CD14-positive monocyte (primary cell): Measurements from ENCODE around the gene RC3H1. TPM values are rescaled to one million over a fixed set of nuclear protein-coding genes. Genes with fewer than 3 reads are reported as not detected.

ENCODE experiments used
- DNase-seq, 3 donors: peaks; one replicate each; pipeline ENCODE4 v3.0.0-alpha.2; 2011 to 2022
- H2AFZ ChIP-seq: 2 replicates; pipeline ENCODE4 v1.6.0; 2012; ENCODE audit warnings: mild to moderate bottlenecking, low read depth, low read length, inconsistent platforms; ENCODE audit not compliant: insufficient read depth, poor library complexity, severe bottlenecking
- H3K27ac ChIP-seq, 2 donors: 1 replicate in 1 of 2; 2 replicates in 1 of 2; pipeline ENCODE4 v1.5.1; 2012 to 2013; ENCODE audit warnings: low read length in 2 of 2, control low read depth in 1 of 2, inconsistent platforms in 1 of 2, low read depth in 1 of 2, mild to moderate bottlenecking in 1 of 2
- H3K27me3 ChIP-seq, 2 donors: one replicate each; pipeline versions ENCODE4 v1.6.0 to v1.6.1; 2011 to 2013; ENCODE audit warnings: low read length in 2 of 2; ENCODE audit not compliant: control insufficient read depth in 2 of 2, insufficient read depth in 2 of 2
- H3K36me3 ChIP-seq, 2 donors: replicated peaks in 1 of 2; 1 replicate in 1 of 2; 2 replicates in 1 of 2; pipeline versions ENCODE4 v1.5.1 to v1.6.1; 2012 to 2013; ENCODE audit warnings: low read length in 2 of 2, control low read depth in 1 of 2, inconsistent platforms in 1 of 2, mild to moderate bottlenecking in 1 of 2; ENCODE audit not compliant: insufficient read depth in 2 of 2, control insufficient read depth in 1 of 2
- H3K4me1 ChIP-seq, 2 donors: 1 replicate in 1 of 2; 2 replicates in 1 of 2; pipeline versions ENCODE4 v1.5.1 to v1.6.1; 2012 to 2013; ENCODE audit warnings: low read length in 2 of 2, control low read depth in 1 of 2, inconsistent platforms in 1 of 2, mild to moderate bottlenecking in 1 of 2, moderate library complexity in 1 of 2; ENCODE audit not compliant: insufficient read depth in 2 of 2, control insufficient read depth in 1 of 2
- H3K4me2 ChIP-seq: replicated peaks from 2 replicates; pipeline ENCODE3; 2012; ENCODE audit warnings: low read length, moderate library complexity, mild to moderate bottlenecking; ENCODE audit not compliant: poor library complexity, severe bottlenecking; ENCODE audit errors: extremely low read depth
- H3K4me3 ChIP-seq, 3 experiments: fragments of 200-600 bp in 1 of 3; sonication (generic) in 1 of 3; replicated peaks in 1 of 3; 1 replicate in 2 of 3; 2 replicates in 1 of 3; pipeline ENCODE4 v1.5.1; 2011 to 2013; ENCODE audit warnings: low read length in 3 of 3, mild to moderate bottlenecking in 3 of 3, control low read depth in 2 of 3, low read depth in 2 of 3, inconsistent platforms in 1 of 3, moderate library complexity in 1 of 3
- H3K79me2 ChIP-seq: 2 replicates; pipeline ENCODE4 v1.6.0; 2012; ENCODE audit warnings: mild to moderate bottlenecking, control low read depth, inconsistent platforms, low read length, moderate library complexity; ENCODE audit not compliant: insufficient read depth
- H3K9ac ChIP-seq: 2 replicates; pipeline ENCODE4 v1.6.0; 2017; ENCODE audit warnings: low read length, mild to moderate bottlenecking; ENCODE audit not compliant: insufficient read depth, poor library complexity, severe bottlenecking
- H3K9me3 ChIP-seq, 2 donors: replicated peaks in 1 of 2; 1 replicate in 1 of 2; 2 replicates in 1 of 2; pipeline versions ENCODE4 v1.5.1 to v1.6.1; 2012 to 2013; ENCODE audit warnings: low read length in 2 of 2, control low read depth in 1 of 2; ENCODE audit not compliant: control insufficient read depth in 1 of 2, insufficient read depth in 1 of 2
- H4K20me1 ChIP-seq: 2 replicates; pipeline ENCODE4 v1.6.0; 2012; ENCODE audit warnings: mild to moderate bottlenecking, low read length, control low read depth, moderate library complexity; ENCODE audit not compliant: insufficient read depth
- H3K27ac Mint-ChIP-seq, 7 donors: one replicate each; pipeline ENCODE4 v1.8.0; 2020; ENCODE audit warnings: mild to moderate bottlenecking in 7 of 7, mixed read lengths in 7 of 7, moderate library complexity in 6 of 7, inconsistent platforms in 2 of 7
- H3K27me3 Mint-ChIP-seq, 3 donors: one replicate each; pipeline ENCODE4 v1.8.0; 2021 to 2022; ENCODE audit warnings: low read depth in 3 of 3, mild to moderate bottlenecking in 3 of 3, mixed read lengths in 3 of 3, moderate library complexity in 3 of 3, inconsistent platforms in 1 of 3
- H3K36me3 Mint-ChIP-seq, 2 donors: one replicate each; pipeline ENCODE4 v1.8.0; 2020; ENCODE audit warnings: mixed read lengths in 2 of 2, inconsistent platforms in 1 of 2, mild to moderate bottlenecking in 1 of 2
- H3K4me1 Mint-ChIP-seq: one replicate; pipeline ENCODE4 v1.8.0; 2020; ENCODE audit warnings: mild to moderate bottlenecking, mixed read lengths
- H3K4me3 Mint-ChIP-seq, 2 donors: one replicate each; pipeline ENCODE4 v1.8.0; 2020; ENCODE audit warnings: mild to moderate bottlenecking in 2 of 2, mixed read lengths in 2 of 2, moderate library complexity in 1 of 2
- H3K9me3 Mint-ChIP-seq, 7 donors: one replicate each; pipeline ENCODE4 v1.8.0; 2020 to 2022; ENCODE audit warnings: mixed read lengths in 7 of 7, mild to moderate bottlenecking in 6 of 7, moderate library complexity in 6 of 7, inconsistent platforms in 2 of 7
- WGBS: methylation state at CpG from one replicate; pipeline ENCODE4 v1.1.5; 2013; ENCODE audit warnings: missing lambda C conversion rate; ENCODE audit not compliant: insufficient coverage; 5-methylcytosine and 5-hydroxymethylcytosine counted together
- intact Hi-C, 2 donors: fragments of 100-400 bp; cut with micrococcal nuclease; formaldehyde crosslinking; loops; one replicate each; pipeline versions ENCODE4 v1.15.0 to v1.15.1; 2023
- polyA plus RNA-seq, 3 donors: library from polyadenylated mRNA; depleted of rRNA in 1 of 3; unstranded in 2 of 3; stranded (reverse) in 1 of 3; fragments of 300-500 nt in 2 of 3; fragments of >200 nt in 1 of 3; fragmentation: Illumina TruSeq in 2 of 3; gene quantifications; 1 replicate in 2 of 3; 2 replicates in 1 of 3; pipeline ENCODE4 v1.2.3, GENCODE V29; 2012 to 2021
- small RNA-seq: library from RNA; depleted of rRNA; stranded (forward); fragments of <200 nt; gene quantifications from one replicate; pipeline ENCODE3, GENCODE V24; 2012; ENCODE audit warnings: low read depth; ENCODE audit not compliant: insufficient read length
- TF ChIP-seq, protein P1 (sequence below): fragments of 200-600 bp; IDR thresholded peaks from one replicate; pipeline ENCODE4 v1.8.0; 2022; ENCODE audit warnings: antibody characterized with exemption, mild to moderate bottlenecking

Gene RC3H1
- polyA plus RNA-seq, 3 donors, result 3.8 to 17.3 (median 7.8) TPM

DNA sequence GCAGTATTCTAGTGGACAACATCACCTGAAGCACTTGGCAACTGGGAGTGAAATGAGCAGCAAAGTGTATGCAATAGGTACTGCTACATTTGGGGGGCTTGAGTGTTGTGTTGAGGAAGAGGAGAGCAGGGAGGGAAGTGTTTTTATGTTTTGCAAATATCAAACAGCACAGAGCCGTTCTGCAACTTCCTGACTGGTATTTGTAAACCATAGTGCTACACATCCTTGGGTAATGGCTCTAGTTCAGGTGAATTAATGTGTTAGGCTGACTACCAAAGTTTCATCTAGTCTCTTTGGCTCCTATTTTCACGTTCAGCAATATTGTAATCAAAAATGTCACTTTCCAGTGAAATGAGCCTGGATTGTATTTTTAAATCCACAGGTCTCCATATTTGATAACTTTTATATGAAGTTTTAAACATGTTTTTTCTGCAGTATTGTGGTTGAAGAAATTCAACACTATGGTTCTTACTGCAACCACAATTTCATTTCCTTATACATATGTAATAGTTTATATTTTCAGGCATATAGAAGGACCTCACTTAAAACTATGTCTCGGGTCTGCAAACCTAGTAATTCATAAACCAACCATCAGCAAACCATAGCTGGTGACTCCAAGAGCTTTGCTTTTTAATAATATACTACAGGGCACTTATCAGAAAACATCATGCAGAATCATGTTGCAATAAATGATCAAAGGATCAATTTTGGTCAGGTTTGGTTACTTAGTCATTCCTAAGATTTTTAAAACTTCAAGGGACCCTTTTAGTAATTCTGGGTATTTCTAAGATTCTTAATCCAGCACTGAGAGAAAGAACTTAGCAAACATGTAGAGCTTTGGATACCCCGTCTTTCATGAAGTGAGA, 135.2 kb downstream of the RC3H1 start:
- H3K36me3 ChIP-seq, result peaks cover 28 to 56% of the 10 kb centered on the region in 2 donors
- no peak overlapping the region for H3K27ac ChIP-seq
- Mint-ChIP-seq H3K4me3 (no peak overlapping the region), H3K36me3 (peaks cover 25 to 37% of the 10 kb centered on the region in 2 donors), H3K27ac (no peak overlapping the region), H3K27me3 (peaks cover 0 to 2% (median 0%) of the 10 kb centered on the region in 3 donors), H3K9me3 (peaks cover 0 to 4% (median 0%) of the 10 kb centered on the region in 7 donors), H3K4me1 (peaks cover 4% of the 10 kb centered on the region)
- no peak overlapping the region for H2AFZ ChIP-seq
- TF ChIP-seq, protein P1, sequence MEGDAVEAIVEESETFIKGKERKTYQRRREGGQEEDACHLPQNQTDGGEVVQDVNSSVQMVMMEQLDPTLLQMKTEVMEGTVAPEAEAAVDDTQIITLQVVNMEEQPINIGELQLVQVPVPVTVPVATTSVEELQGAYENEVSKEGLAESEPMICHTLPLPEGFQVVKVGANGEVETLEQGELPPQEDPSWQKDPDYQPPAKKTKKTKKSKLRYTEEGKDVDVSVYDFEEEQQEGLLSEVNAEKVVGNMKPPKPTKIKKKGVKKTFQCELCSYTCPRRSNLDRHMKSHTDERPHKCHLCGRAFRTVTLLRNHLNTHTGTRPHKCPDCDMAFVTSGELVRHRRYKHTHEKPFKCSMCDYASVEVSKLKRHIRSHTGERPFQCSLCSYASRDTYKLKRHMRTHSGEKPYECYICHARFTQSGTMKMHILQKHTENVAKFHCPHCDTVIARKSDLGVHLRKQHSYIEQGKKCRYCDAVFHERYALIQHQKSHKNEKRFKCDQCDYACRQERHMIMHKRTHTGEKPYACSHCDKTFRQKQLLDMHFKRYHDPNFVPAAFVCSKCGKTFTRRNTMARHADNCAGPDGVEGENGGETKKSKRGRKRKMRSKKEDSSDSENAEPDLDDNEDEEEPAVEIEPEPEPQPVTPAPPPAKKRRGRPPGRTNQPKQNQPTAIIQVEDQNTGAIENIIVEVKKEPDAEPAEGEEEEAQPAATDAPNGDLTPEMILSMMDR, result no peak
- H3K9me3 ChIP-seq, result no peaks in the 10 kb centered on the region
- no peaks in the 10 kb centered on the region for H3K27me3 ChIP-seq
- no CpG with 5 or more reads among the region's 4 CpGs for WGBS
- DNase-seq, result no peak
- peaks cover 4% of the 10 kb centered on the region for H4K20me1 ChIP-seq
- no peak overlapping the region for H3K4me3 ChIP-seq
- H3K4me1 ChIP-seq, result no peaks in the 10 kb centered on the region
- H3K79me2 ChIP-seq, result no peaks in the 10 kb centered on the region
- intact Hi-C loops, result no loop called here
- H3K9ac ChIP-seq, result no peak overlapping the region
- no peak overlapping the region for H3K4me2 ChIP-seq

DNA sequence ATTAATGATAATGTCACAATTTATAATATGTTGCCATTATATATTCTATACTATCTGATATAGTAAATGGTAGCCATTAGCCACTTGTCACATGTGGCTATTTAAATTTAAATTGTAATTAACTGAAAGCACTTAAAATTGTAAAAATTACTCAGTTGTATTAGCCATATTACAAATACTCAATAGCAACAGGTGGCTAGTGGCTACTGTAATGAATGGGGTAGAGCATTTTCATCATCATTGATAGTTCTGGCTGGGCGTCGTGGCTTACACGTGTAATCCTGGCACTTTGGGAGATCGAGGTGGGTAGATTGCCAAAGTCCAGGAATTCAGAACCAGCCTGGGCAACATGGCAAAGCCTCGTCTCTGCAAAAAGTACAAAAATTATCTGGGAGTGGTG, 137.5 kb downstream of the RC3H1 start:
- Histone ChIP-seq H3K9me3 (no peaks in the 10 kb centered on the region), H3K79me2 (no peaks in the 10 kb centered on the region), H2AFZ (no peak overlapping the region), H3K36me3 (peaks cover 28 to 47% of the 10 kb centered on the region in 2 donors), H3K27ac (no peak overlapping the region), H4K20me1 (peaks cover 4% of the 10 kb centered on the region), H3K4me2 (no peak overlapping the region), H3K9ac (no peak overlapping the region), H3K4me3 (no peak overlapping the region), H3K4me1 (no peaks in the 10 kb centered on the region), H3K27me3 (no peaks in the 10 kb centered on the region)
- peaks cover 22 to 32% of the 10 kb centered on the region in 2 donors for H3K36me3 Mint-ChIP-seq
- TF ChIP-seq, protein P1, result no peak
- H3K9me3 Mint-ChIP-seq, result peaks cover 0 to 8% (median 0%) of the 10 kb centered on the region in 7 donors
- WGBS, result 100% methylated on average over 5 of the region's 5 CpGs
- peaks cover 4% of the 10 kb centered on the region for H3K4me1 Mint-ChIP-seq
- intact Hi-C loops, result no loop called here
- peaks cover 0 to 2% (median 0%) of the 10 kb centered on the region in 3 donors for H3K27me3 Mint-ChIP-seq
- no peak overlapping the region for H3K27ac Mint-ChIP-seq
- DNase-seq, result no peak
- no peak overlapping the region for H3K4me3 Mint-ChIP-seq

Small RNA genes within 50 kb of the gene (small RNA-seq; reads per million reads assigned to genes)
- gene RNA5SP67 (not detected), gene RNA5SP68 (not detected)

Other genes starting within 250 kb of the RC3H1 start
- gene DARS2, start 197.7 kb downstream of the RC3H1 start, polyA plus RNA-seq, result 1 to 10 TPM; 3.2 to 8.2 (median 6.2) TPM
- 1 to 10 TPM in 1 of 3 donors, under 1 TPM in 2; 0.49 to 2.6 (median 0.81) TPM for gene CENPL, start 197.5 kb downstream of the RC3H1 start, polyA plus RNA-seq
- gene GAS5, start 154.4 kb downstream of the RC3H1 start, polyA plus RNA-seq, result 100 to 1,000 TPM in 1 of 3 donors, 10 to 100 TPM in 2; 90.4 to 309 (median 92.0) TPM
- gene ZBTB37, start 154.0 kb downstream of the RC3H1 start, polyA plus RNA-seq, result 1 to 10 TPM in 1 of 3 donors, under 1 TPM in 2; 0.87 to 4.1 (median 0.91) TPM
- gene SERPINC1, start 105.0 kb downstream of the RC3H1 start, polyA plus RNA-seq, result under 1 TPM in 1 of 3 donors, not detected in 2; 0.23 TPM
- 10 to 100 TPM; 35.2 to 75.3 (median 63.3) TPM for gene RABGAP1L, start 137.2 kb upstream of the RC3H1 start, polyA plus RNA-seq